ENCODE measurements around the gene ATRIP.
"Not testable (repeated sequence)": the region's sequence is repeated elsewhere in the genome, so short reads cannot be mapped to it uniquely, and the experiment has no call there.

Gene ATRIP

GRCh38 chr3:48470286-48470685, 23.7 kb downstream of the ATRIP start:
- DNase-seq = no peak

GRCh38 chr3:48472673-48472922, 26.1 kb downstream of the ATRIP start:
- DNase-seq = no peak

GRCh38 chr3:48472923-48473616, 26.5 kb downstream of the ATRIP start:
- DNase-seq = peak; percentile 98

- no peak for DNase-seq
Measured at GRCh38 chr3:48473617-48473952, 27.0 kb downstream of the ATRIP start.

- DNase-seq = not testable (repeated sequence)
Measured at GRCh38 chr3:48474031-48474430, 27.5 kb downstream of the ATRIP start.

- no peak for DNase-seq
Measured at GRCh38 chr3:48474619-48475018, 28.1 kb downstream of the ATRIP start.

- no peak for DNase-seq
Measured at GRCh38 chr3:48475188-48475587, 28.7 kb downstream of the ATRIP start.

- no peak for DNase-seq
Measured at GRCh38 chr3:48476426-48477053, 30.0 kb downstream of the ATRIP start.

- DNase-seq = no peak
Measured at GRCh38 chr3:48477959-48478520, 31.5 kb downstream of the ATRIP start.

- DNase-seq = no peak
Measured at GRCh38 chr3:48478626-48479555, 32.4 kb downstream of the ATRIP start.

- not testable (repeated sequence) for DNase-seq
Measured at GRCh38 chr3:48480891-48481290, 34.4 kb downstream of the ATRIP start.

- DNase-seq = not testable (repeated sequence)
Measured at GRCh38 chr3:48482822-48483221, 36.3 kb downstream of the ATRIP start.

- no peak for DNase-seq
Measured at GRCh38 chr3:48486952-48487351, 40.4 kb downstream of the ATRIP start.

GRCh38 chr3:48492461-48493202, 46.1 kb downstream of the ATRIP start:
- DNase-seq = no peak

- DNase-seq = no peak
Measured at GRCh38 chr3:48493203-48493501, 46.6 kb downstream of the ATRIP start.

GRCh38 chr3:48500656-48501055, 54.1 kb downstream of the ATRIP start:
- DNase-seq = no peak

GRCh38 chr3:48501196-48501595, 54.7 kb downstream of the ATRIP start:
- DNase-seq = no peak

- no peak for DNase-seq
Measured at GRCh38 chr3:48502121-48502520, 55.6 kb downstream of the ATRIP start.

- no peak for DNase-seq
Measured at GRCh38 chr3:48502728-48503168, 56.2 kb downstream of the ATRIP start.

- DNase-seq = peak; percentile 65
Measured at GRCh38 chr3:48503401-48504050, 57.0 kb downstream of the ATRIP start.

GRCh38 chr3:48504051-48504946, 57.8 kb downstream of the ATRIP start, which contains the start of gene SHISA5:
SHISA5 (minus strand) TSS chr3:48504174; CDS start chr3:48504094, 80 bp downstream.
- DNase-seq = peak; percentile 77

Measured in EL (cell line).